ENCODE measurements around the gene FAM151A.
"Not testable (repeated sequence)": the region's sequence is repeated elsewhere in the genome, so short reads cannot be mapped to it uniquely, and the experiment has no call there.

The FAM151A gene

DNA sequence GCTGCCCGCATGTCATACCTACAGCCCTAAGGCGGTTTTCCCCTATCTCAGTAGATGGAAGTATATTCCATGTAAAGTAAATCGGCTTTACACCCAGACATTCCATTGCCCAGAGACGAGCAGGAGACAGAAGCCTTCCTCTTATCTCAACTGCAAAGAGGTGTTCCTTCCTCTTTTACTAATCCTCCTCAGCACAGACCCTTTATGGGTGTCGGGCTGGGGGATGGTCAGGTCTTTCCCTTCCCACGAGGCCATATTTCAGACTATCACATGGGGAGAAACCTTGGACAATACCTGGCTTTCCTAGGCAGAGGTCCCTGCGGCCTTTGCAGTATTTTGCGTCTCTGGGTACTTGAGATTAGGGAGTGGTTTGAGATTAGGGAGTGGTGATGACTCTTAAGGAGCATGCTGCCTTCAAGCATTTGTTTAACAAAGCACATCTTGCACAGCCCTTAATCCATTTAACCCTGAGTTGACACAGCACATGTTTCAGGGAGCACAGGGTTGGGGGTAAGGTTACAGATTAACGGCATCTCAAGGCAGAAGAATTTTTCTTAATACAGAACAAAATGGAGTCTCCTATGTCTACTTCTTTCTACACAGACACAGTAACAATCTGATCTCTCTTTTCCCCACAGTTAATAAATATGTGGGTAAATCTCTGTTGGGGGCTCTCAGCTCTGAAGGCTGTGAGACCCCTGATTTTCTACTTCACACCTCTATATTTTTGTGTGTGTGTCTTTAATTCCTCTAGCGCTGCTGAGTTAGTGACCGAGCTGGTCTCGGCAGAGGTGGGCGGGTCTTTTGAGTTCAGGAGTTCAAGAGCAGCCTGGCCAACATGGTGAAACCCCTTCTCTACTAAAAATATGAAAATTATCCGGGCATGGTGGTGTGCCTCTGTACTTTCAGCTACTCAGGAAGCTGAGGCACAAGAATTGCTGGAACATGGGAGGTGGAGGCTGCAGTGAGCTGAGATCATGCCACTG lies 13.4 kb upstream of the FAM151A start:
- DNase-seq = not testable (repeated sequence)

DNA sequence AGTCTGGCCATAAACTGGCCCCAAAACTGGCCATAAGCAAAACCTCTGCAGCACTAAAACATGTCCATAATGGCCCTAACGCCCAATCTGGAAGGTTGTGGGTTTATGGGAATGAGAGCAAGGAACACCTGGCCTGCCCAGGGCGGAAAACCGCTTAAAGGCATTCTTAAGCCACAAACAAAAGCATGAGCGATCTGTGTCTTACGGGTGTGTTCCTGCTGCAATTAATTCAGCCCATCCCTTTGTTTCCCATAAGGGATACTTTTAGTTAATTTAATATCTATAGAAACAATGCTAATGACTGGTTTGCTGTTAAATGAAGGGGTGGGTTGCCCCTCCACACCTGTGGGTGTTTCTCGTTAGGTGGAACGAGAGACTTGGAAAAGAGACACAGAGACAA lies 12.5 kb upstream of the FAM151A start:
- DNase-seq = not testable (repeated sequence)

DNA sequence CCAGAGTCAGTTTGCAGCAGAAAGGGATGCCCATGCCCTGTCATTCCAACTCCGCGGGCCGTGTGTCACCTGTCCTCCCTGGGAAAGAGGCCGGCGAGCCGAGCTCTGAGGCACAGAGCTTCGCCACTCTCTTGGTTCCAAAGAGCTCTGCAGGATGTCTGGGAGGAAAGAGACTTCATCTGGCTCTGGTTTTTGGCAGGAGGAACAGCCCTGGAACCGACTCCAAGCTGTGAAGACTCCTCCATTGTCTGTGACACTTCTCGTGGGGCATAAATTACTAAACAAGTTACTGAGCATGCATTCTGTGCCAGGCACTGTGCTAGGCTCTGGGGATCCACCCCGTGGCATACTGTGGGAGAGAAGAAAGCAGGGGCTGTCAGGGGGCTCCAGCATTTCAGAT lies 3.9 kb upstream of the FAM151A start:
- no peak for DNase-seq

DNA sequence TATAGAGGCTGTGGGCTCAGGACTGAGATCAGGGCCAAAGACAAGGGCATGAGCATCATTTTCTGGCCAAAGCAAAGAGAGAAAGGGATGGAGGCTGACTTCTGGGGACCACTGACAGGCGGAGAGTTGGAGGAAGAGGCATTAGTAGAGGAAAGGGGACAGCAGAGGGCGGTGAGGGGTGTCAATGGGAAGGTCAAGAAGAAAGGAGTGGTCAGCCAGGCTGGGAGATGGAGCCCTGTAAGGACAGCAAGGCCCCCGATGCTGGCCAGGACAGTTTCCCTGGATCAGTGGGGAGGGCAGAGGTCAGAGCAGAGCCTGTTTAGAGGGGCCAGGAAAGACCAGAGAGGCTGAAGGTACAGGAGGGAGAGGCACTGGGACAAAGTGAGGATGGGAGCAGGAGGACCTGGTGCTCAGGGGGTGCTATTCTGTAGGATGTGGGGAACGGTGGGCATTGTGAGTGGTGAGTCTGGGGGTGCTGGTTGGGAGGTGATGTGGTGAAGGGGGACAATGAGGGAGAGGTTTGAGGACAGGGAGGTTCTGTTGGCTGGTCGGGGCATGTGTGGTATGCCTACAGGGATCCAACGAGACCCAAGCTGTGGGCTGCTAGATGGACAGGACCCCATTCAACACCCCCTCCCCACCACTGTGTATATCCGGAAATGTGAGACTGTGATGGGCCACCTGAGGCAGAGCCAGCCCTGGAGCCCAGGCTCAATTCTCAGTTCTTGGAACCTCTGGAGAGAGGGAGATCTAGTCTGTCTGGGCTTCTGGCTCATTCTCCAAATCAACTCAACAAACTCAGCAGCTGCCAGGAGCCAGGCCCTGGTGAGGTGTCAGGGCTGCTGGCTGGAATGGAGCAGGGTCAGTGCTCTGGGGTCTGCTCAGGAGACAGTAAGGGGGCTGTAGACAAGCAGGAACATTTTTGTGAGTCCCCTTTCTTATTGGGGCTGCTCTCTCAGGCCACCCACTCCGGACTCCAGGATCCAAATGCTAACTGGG lies 1.4 kb upstream of the FAM151A start:
- no peak for DNase-seq

- no peak for DNase-seq
Observed at GRCh38 chr1:54619749-54620148, 3.6 kb downstream of the FAM151A start.

DNA sequence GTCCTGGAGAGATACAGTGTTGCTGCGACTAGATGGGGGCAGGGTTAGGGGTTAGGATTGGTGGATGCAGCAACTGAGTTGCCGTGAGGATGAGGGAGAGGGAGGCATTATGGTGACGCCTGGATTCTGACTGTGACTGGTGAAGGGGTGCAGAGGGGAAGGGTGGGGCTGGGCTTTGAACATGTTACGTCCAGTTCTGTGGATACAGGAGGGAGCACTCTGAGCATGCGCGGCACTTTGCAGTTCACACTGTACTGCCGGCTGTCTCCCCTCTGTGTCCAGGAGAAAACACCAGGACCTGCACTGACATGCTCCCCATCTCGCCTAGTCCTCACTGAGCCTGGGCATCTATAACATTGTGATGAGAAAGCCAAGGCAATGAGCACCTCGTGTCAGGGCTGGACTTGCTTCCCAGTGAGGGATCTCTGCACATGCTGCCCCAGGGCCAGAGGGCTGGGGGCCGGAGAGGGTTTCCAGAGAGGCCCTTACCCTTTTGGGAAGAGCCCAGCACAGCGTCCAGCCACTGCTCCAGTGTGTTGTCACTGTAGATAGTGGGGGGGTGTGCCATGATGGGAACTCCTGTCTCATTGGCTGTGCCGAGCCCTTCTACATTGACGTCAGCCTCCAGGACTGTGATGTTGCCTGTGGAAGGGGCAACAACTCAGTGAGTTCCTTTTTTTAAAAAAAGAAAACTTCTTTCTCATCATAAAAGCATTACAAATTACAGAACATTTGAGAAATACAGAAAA lies 7.6 kb downstream of the FAM151A start:
- DNase-seq = no peak

DNA sequence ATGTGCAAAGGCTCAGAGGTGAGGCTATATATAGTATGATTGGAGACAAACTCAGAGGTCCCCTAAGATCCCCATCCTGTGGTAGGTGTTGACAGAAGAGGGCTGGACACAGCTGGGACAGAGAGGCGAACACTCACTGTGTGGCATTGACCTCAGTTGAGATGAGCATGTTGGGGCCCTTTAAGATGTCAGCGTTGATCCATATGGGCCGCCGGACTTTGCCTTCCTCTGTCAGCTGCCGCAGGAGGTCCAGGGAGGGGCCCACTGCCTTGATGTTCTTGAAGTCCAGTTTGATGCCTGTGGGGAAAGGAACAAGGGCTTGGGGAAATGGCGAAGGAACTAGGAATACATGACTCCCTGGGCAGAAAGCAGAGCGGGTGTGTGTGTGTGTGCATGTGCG lies 8.8 kb downstream of the FAM151A start:
- no peak for DNase-seq

DNA sequence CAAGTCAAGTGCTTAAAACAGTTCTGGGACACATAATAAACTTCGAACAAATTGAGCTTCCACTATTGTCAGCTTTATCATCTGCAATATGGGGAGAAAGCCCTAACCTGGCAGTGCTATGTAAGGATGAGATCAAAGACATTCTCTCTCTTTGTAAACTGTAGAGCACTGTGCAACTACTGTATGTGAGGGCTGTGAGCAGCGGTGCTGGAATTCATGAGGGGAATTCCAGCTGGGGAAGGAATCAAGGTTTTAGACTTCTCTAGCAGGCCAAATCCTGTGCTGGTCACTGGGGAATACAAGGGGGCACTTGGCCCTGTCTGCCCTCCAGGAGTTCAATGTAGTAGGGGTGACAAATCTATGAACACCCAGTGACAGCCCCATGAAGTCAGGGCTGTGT lies 9.3 kb downstream of the FAM151A start:
- DNase-seq = no peak

- DNase-seq = no peak
Observed at GRCh38 chr1:54611621-54612020, 11.7 kb downstream of the FAM151A start.

- no peak for DNase-seq
Observed at GRCh38 chr1:54610601-54611580, 12.4 kb downstream of the FAM151A start.

DNA sequence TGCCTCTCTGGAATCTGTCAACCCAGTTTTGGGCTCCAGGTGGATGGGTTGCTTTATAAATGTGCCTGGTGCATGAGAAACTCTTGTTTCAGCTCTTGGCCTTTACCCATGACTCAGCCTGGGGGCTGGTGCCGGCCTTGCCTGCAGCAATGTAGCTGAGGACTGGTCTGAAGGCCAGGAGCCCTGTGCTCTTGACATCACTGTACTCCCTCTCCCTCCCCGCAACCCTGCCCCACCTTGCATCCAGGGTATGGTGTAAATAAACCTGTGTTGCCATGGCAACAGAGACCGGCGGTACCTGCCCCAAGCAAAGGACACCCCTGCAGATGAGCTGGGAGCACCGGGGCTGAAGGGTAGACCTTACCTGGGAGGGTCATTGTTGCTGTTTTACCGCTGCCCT lies 13.3 kb downstream of the FAM151A start:
- no peak for DNase-seq

- no peak for DNase-seq
Observed at GRCh38 chr1:54609301-54609921, 13.9 kb downstream of the FAM151A start.

DNA sequence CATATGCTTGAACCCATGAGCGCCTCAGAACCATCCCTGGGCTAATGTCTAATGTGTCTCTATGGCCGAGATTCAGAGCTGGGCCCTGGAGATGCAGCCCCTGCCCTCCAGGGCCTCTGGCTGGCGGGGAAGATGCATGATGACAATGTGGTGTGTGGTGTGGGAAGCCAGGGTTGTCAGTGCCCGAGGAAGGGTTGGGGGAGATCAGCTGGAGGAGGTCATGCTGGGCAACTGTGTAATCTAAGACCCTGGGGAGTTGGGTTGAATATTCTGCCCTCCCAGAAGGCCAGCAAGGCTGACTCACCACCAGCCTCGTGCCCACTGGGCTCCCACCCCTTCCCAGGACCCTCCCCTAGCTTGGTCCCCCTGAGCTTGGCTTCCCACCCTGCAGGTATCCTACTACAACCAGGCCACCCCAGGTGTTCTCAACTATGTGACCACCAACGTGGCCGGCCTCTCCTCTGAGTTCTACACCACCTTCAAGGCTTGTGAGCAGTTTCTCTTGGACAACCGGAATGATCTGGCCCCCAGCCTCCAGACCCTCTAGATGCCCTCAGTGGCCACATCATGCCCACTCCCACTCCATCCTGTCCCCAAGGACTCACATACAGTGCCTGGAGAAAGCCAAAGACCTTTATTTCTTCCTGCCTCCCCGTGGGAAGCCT lies 14.6 kb downstream of the FAM151A start:
- DNase-seq = no peak

- no peak for DNase-seq
Observed at GRCh38 chr1:54607821-54608565, 15.3 kb downstream of the FAM151A start.

DNA sequence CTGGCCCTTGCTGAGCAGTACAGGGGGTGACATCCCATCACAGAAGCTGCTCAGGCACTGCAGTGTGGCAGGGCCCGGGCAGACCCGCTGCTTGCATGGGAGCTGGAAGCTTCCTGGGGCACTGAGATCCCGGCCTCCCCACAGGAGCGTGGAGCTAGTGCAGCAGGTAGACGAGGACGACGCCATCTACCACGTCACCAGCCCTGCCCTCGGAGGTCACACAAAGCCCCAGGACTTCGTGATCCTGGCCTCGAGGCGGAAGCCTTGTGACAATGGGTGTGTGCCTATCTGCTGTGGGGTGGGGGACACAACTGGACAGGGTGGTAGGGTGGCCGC lies 16.4 kb downstream of the FAM151A start:
- DNase-seq = no peak

DNA sequence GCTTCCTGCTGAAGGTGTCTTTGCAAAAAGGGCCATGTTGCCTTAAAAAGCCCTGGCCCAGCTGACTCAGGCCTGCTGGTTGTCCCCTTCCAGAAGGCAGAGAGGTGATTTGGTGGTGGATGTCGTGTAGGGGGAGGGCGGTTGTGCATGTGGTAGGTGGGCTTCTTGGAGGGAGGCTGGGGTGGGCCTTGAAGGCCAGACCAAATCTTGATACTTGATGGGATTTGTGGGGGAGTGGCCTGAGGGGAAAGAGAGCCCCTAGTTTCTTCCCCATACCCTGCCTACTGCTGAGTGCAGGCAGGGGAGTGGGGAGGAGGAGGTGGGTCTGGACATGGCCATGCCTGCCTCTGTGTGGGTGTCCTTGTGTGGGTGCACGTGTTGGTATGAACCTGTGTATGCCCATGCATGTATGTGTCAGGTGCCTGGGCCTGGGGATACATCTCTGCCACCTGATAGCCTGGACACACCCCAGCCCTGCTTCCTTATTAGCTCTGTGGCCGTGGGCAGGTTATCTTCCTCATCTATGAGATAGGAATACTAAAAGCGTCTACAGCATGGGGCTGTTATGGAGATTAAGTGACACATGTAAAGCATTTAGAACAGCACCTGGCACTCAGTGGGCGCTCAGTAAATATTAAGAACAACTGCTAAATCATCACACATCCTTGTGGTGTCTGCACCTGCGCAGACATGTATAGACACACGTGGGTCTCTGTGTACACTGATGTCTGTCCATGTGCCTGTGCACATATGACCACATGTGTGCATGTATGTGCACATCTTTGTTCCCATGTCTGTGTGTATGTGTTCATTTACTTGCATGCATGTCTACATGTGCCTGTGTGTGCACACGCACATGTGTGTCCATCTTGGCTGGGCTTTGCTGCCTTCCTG lies 17.0 kb downstream of the FAM151A start:
- no peak for DNase-seq

GRCh38 chr1:54604572-54605370 lies 18.6 kb downstream of the FAM151A start:
- peak; percentile 91 for DNase-seq

- no peak for DNase-seq
Observed at GRCh38 chr1:54604051-54604450, 19.3 kb downstream of the FAM151A start.
